Measurements from ENCODE around the gene GALNT9.

GRCh38 chr12:132156573-132157325, 172.6 kb downstream of the GALNT9 start:
- TF ChIP-seq CTCF (IDR thresholded peaks at IDR 0.05), result no peak
- no peak for TF ChIP-seq POLR2A (IDR thresholded peaks at IDR 0.05)
